Measurements from ENCODE around the gene ARPC5.
"Not testable (repeated sequence)": the region's sequence is repeated elsewhere in the genome, so short reads cannot be mapped to it uniquely, and the experiment has no call there.

The ARPC5 gene

DNA sequence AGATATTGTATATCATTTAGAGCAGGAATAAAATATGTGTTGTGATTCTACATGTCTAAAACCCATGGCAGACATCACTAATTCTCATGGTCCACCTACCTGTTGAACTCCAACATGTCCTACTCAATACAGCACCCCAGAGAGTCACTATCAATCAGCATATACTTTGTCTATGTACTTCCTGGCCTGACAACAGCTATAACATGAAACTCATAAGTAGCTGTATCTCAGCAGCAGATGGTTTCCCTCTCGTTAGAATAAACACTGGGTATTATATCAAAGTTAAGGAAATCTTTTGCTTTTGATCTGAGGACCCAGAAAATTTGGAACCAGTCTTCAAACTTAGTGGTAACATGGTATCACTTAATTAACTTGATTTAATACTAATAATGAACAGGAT lies 15.8 kb downstream of the ARPC5 start:
- peaks cover 3% of the 10 kb centered on the region; the same call in 1 of the 2 replicates for H3K36me3 ChIP-seq (ENCODE audit: insufficient read depth, low read length)
- no peak overlapping the region for H3K9ac ChIP-seq (ENCODE audit: low read depth, low read length, poor library complexity, severe bottlenecking)
- no peaks in the 10 kb centered on the region for H3K9me2 ChIP-seq (replicated peaks; ENCODE audit: low read depth, low read length)
- H3F3A ChIP-seq (ENCODE audit: low read depth), result no peaks in the 10 kb centered on the region
- no peaks in the 10 kb centered on the region for H3K79me2 ChIP-seq (ENCODE audit: insufficient read depth, low read length)
- TF ChIP-seq, protein P1, sequence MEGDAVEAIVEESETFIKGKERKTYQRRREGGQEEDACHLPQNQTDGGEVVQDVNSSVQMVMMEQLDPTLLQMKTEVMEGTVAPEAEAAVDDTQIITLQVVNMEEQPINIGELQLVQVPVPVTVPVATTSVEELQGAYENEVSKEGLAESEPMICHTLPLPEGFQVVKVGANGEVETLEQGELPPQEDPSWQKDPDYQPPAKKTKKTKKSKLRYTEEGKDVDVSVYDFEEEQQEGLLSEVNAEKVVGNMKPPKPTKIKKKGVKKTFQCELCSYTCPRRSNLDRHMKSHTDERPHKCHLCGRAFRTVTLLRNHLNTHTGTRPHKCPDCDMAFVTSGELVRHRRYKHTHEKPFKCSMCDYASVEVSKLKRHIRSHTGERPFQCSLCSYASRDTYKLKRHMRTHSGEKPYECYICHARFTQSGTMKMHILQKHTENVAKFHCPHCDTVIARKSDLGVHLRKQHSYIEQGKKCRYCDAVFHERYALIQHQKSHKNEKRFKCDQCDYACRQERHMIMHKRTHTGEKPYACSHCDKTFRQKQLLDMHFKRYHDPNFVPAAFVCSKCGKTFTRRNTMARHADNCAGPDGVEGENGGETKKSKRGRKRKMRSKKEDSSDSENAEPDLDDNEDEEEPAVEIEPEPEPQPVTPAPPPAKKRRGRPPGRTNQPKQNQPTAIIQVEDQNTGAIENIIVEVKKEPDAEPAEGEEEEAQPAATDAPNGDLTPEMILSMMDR (conservative IDR thresholded peaks at IDR 0.05; ENCODE audit: low read length), result no peak
- no peak for TF ChIP-seq EZH2phosphoT487 (IDR thresholded peaks at IDR 0.05; ENCODE audit: borderline replicate concordance)
- H3K4me2 ChIP-seq (ENCODE audit: low read depth, low read length, poor library complexity, severe bottlenecking), result no peak overlapping the region
- no peaks in the 10 kb centered on the region for H3K27me3 ChIP-seq (ENCODE audit: insufficient read depth, low read length, poor library complexity, severe bottlenecking)
- H4K20me1 ChIP-seq (ENCODE audit: insufficient read depth, low read length, poor library complexity, severe bottlenecking), result no peaks in the 10 kb centered on the region
- no peak overlapping the region for H2AFZ ChIP-seq (ENCODE audit: low read length)
- no peaks in the 10 kb centered on the region for H3K9me3 ChIP-seq (ENCODE audit: insufficient read depth, low read depth, low read length)
- H3K4me1 ChIP-seq (ENCODE audit: insufficient read depth, low read length, poor library complexity, severe bottlenecking), result no peaks in the 10 kb centered on the region
- no peak overlapping the region for H3K4me3 ChIP-seq (ENCODE audit: low read length, poor library complexity, severe bottlenecking)

DNA sequence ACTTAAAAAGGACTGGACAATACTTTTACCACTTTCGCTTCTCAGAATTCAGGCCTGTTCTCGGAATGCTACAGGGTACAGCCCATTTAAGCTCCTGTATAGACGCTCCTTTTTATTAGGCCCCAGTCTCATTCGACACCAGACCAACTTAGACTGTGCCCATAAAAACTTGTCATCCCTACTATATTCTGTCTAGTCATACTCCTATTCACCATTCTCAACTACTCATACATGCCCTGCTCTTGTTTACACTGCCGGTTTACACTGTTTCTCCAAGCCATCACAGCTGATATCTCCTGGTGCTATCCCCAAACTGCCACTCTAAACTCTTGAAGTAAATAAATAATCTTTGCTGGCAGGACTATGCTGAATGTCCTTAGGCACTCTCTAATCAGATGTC lies 17.4 kb downstream of the ARPC5 start:
- H3K9me2 ChIP-seq (replicated peaks; ENCODE audit: low read depth, low read length); H2AFZ ChIP-seq (ENCODE audit: low read length); H3K4me1 ChIP-seq (ENCODE audit: insufficient read depth, low read length, poor library complexity, severe bottlenecking); H3K4me2 ChIP-seq (ENCODE audit: low read depth, low read length, poor library complexity, severe bottlenecking); H3K36me3 ChIP-seq (ENCODE audit: insufficient read depth, low read length); H3K79me2 ChIP-seq (ENCODE audit: insufficient read depth, low read length); H3K9ac ChIP-seq (ENCODE audit: low read depth, low read length, poor library complexity, severe bottlenecking); H4K20me1 ChIP-seq (ENCODE audit: insufficient read depth, low read length, poor library complexity, severe bottlenecking); H3F3A ChIP-seq (ENCODE audit: low read depth); H3K4me3 ChIP-seq (ENCODE audit: low read length, poor library complexity, severe bottlenecking); H3K9me3 ChIP-seq (ENCODE audit: insufficient read depth, low read depth, low read length); H3K27me3 ChIP-seq (ENCODE audit: insufficient read depth, low read length, poor library complexity, severe bottlenecking): not testable (repeated sequence)

DNA sequence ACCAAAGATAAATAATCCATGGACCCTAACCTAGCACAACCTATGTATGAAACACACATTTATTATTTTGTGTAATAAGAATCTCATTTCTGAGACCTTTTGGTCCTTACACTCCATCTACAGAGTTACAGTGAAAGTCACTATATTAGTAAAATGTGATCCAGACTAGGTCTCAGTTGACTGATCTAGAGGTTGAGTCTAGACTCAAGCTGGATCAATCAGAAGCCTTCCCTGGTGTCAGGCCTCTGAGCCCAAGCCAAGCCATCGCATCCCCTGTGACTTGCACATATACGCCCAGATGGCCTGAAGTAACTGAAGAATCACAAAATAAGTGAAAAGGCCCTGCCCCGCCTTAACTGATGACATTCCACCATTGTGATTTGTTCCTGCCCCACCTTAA lies 22.6 kb downstream of the ARPC5 start:
- not testable (repeated sequence) for H3K79me2 ChIP-seq (ENCODE audit: insufficient read depth, low read length); H3K4me2 ChIP-seq (ENCODE audit: low read depth, low read length, poor library complexity, severe bottlenecking); H3K9ac ChIP-seq (ENCODE audit: low read depth, low read length, poor library complexity, severe bottlenecking); H2AFZ ChIP-seq (ENCODE audit: low read length); H3K9me2 ChIP-seq (replicated peaks; ENCODE audit: low read depth, low read length); H3F3A ChIP-seq (ENCODE audit: low read depth); H3K9me3 ChIP-seq (ENCODE audit: insufficient read depth, low read depth, low read length); H3K4me1 ChIP-seq (ENCODE audit: insufficient read depth, low read length, poor library complexity, severe bottlenecking); H3K27me3 ChIP-seq (ENCODE audit: insufficient read depth, low read length, poor library complexity, severe bottlenecking); H3K4me3 ChIP-seq (ENCODE audit: low read length, poor library complexity, severe bottlenecking); H4K20me1 ChIP-seq (ENCODE audit: insufficient read depth, low read length, poor library complexity, severe bottlenecking); H3K36me3 ChIP-seq (ENCODE audit: insufficient read depth, low read length)

DNA sequence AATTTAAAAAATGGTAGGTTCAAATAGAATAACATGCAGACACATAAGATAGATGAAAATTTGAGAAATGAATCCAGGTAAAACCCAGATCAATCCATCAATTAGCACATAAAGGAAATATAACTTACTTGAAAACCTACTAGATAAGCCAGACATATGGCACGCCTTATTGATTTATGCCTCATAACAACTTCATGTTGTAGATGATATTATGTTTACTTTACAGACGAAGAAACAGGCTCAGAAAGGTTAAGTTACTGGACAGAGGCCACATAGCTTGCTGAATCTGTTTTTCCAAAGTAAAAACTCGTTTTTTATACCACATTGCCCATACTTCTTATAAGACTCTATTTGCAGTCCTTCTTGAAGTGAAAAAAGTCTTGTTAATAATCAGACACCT lies 23.2 kb downstream of the ARPC5 start:
- H3K36me3 ChIP-seq (ENCODE audit: insufficient read depth, low read length), result no peaks in the 10 kb centered on the region
- H3K79me2 ChIP-seq (ENCODE audit: insufficient read depth, low read length), result no peaks in the 10 kb centered on the region
- no peaks in the 10 kb centered on the region for H3K4me1 ChIP-seq (ENCODE audit: insufficient read depth, low read length, poor library complexity, severe bottlenecking)
- no peaks in the 10 kb centered on the region for H3K9me2 ChIP-seq (replicated peaks; ENCODE audit: low read depth, low read length)
- no peaks in the 10 kb centered on the region for H4K20me1 ChIP-seq (ENCODE audit: insufficient read depth, low read length, poor library complexity, severe bottlenecking)
- H3K9me3 ChIP-seq (ENCODE audit: insufficient read depth, low read depth, low read length), result no peaks in the 10 kb centered on the region
- no peaks in the 10 kb centered on the region for H3F3A ChIP-seq (ENCODE audit: low read depth)
- TF ChIP-seq, protein P1 (conservative IDR thresholded peaks at IDR 0.05; ENCODE audit: low read length), result no peak
- TF ChIP-seq EZH2phosphoT487 (IDR thresholded peaks at IDR 0.05; ENCODE audit: borderline replicate concordance), result no peak
- no peaks in the 10 kb centered on the region for H3K27me3 ChIP-seq (ENCODE audit: insufficient read depth, low read length, poor library complexity, severe bottlenecking)
- H3K9ac ChIP-seq (ENCODE audit: low read depth, low read length, poor library complexity, severe bottlenecking), result no peak overlapping the region
- H3K4me2 ChIP-seq (ENCODE audit: low read depth, low read length, poor library complexity, severe bottlenecking), result no peak overlapping the region
- H3K4me3 ChIP-seq (ENCODE audit: low read length, poor library complexity, severe bottlenecking), result no peak overlapping the region
- no peak overlapping the region for H2AFZ ChIP-seq (ENCODE audit: low read length)
